Measurements from ENCODE around the gene ATF3.
A peak's percentile ranks its signal among the peaks of the same experiment; 100 is the strongest.

Gene ATF3

DNA sequence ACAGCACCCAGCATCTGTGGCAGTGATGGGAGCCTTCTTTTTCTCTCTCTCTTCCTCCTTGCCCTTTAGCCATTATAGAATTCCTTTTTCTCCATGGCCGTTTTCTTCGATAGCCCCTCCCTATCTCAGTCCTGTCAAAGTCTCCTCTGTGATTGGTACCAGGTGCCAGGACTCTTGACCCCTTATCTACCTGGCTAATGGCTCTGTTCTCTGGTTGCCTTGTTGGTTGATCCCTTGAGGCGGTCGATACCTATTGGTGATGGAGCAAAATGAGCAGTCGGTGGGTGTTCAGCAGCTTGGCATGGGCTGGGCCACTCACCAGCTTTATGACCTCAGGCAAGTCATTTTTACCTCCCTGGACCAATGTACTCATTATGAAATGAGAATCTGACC lies 2.0 kb downstream of the ATF3 start:
- no peak for DNase-seq (ENCODE audit: low spot score)
- TF ChIP-seq, protein P1, sequence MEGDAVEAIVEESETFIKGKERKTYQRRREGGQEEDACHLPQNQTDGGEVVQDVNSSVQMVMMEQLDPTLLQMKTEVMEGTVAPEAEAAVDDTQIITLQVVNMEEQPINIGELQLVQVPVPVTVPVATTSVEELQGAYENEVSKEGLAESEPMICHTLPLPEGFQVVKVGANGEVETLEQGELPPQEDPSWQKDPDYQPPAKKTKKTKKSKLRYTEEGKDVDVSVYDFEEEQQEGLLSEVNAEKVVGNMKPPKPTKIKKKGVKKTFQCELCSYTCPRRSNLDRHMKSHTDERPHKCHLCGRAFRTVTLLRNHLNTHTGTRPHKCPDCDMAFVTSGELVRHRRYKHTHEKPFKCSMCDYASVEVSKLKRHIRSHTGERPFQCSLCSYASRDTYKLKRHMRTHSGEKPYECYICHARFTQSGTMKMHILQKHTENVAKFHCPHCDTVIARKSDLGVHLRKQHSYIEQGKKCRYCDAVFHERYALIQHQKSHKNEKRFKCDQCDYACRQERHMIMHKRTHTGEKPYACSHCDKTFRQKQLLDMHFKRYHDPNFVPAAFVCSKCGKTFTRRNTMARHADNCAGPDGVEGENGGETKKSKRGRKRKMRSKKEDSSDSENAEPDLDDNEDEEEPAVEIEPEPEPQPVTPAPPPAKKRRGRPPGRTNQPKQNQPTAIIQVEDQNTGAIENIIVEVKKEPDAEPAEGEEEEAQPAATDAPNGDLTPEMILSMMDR (IDR thresholded peaks at IDR 0.05; ENCODE audit: extremely low read depth, missing control alignments) = no peak

GRCh38 chr1:212611000-212611948 lies 2.7 kb downstream of the ATF3 start:
- TF ChIP-seq, protein P1 (IDR thresholded peaks at IDR 0.05; ENCODE audit: extremely low read depth, missing control alignments) = no peak

DNA sequence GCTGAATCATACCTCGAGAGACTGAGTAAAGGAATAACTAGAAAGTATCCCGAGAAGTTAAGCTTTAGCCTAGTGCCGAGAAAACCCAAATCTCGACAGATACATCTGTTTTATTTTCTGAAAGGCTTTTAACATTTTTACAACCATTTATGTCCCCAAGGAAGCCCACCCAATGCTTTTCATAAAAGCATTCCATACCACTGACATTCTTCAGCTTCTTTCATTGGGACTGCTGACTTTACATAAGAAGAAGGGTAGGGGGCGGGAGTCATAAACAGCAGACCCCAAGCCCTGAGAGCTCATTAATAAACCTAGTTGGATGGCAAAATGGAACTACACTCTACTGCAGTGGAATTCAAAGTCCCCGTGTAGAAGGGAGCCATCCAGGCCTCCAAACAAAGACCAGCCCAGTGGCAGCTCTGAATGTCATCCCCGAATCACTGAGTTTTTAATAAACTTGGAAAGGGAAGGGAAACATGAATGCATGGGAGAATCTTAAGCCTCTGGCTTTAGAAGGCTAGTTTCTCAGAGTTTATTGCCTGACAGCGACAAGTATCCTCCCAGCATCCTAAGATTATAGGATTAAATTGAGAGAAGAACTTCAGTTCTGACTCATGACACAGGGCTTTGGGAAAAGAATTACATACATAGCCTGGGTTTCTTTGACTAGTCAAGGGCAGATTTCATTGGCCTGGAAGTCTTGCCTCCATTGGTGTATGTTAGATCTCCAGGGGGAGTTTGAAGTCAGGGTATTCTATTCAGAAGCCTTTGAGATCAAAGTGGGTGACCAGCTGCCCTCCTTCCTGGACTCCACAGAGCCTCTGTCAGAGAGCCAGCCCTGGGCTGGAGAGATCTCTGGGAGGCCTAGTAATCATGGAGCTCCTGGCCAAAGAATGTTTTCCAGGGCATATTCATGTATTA lies 3.7 kb downstream of the ATF3 start:
- no peak for DNase-seq (ENCODE audit: low spot score)
- TF ChIP-seq, protein P1 (IDR thresholded peaks at IDR 0.05; ENCODE audit: extremely low read depth, missing control alignments) = no peak

More at GRCh38 chr1:212611000-212611948, 2.7 kb downstream of the ATF3 start:
- DNase-seq (ENCODE audit: low spot score) = no peak

DNA sequence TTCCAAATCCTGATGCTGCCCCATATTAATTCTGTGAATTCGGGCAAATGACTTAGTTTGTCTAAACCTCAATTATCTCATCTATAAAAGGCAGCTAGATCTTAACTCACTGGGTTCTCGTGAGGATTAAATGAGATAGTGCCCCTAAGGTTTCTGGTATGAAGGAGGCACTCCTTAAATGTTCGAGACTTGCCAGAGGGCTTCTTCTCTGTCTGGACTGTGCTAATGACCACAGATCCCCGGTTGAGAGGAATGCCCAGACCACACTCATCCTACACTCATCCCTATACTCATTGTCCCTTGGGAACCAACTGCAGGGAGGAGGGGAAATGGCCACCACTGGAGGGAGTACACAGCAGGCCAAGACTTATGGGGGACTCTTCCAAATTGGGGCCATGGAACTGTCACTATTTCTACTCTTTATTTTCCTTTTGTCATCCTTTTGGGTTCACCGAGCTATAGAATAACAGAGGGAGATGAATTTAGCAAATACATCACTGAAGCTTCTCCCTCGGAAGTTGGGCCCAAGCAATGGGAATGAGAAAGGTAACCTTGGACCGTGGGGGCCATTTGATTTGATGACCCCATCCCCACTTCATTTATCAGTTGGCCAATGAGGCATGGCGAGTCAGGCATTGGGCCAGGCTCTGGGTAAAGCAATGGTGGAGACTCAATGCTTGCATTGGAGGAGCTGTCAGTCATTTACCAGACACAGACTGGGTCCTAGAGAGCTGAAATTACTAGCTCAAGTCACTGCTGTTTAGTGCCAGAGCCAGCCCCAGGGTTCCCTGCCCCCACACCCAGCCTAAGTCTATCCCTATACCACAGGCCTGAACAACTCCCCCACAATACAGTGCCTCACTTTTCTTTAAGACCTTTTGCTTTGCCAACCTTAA lies 5.1 kb downstream of the ATF3 start:
- TF ChIP-seq, protein P1 (IDR thresholded peaks at IDR 0.05; ENCODE audit: extremely low read depth, missing control alignments) = no peak
- DNase-seq (ENCODE audit: low spot score) = no peak

GRCh38 chr1:212614453-212615200 lies 6.1 kb downstream of the ATF3 start:
- TF ChIP-seq, protein P1 (IDR thresholded peaks at IDR 0.05; ENCODE audit: extremely low read depth, missing control alignments) = no peak
- peak; percentile 41 for DNase-seq (ENCODE audit: low spot score)

GRCh38 chr1:212615201-212615470 lies 6.6 kb downstream of the ATF3 start:
- DNase-seq (ENCODE audit: low spot score) = no peak
- TF ChIP-seq, protein P1 (IDR thresholded peaks at IDR 0.05; ENCODE audit: extremely low read depth, missing control alignments) = no peak

Measured in GM20000 (cell line).